ENCODE measurements around the gene TMEM94. TPM values are rescaled to one million over a fixed set of nuclear protein-coding genes. Genes with fewer than 3 reads are reported as not detected.

Gene TMEM94
- total and polyA plus RNA-seq, 2 of the 8 experiments (the other 6 are each of a cell fraction or from before 2014, with no cell fraction given) = 54.8 to 69.9 TPM

- H4K8ac ChIP-seq (ENCODE audit: extremely low read depth, insufficient read depth, low read length) = no peak overlapping the region; the same call in 1 of the 2 replicates
- no peak overlapping the region for H3K18ac ChIP-seq (ENCODE audit: extremely low read depth, low read length)
- no peak for TF ChIP-seq JUND (IDR thresholded peaks at IDR 0.05; ENCODE audit: low read length)
- peak; percentile 49; the same call in 1 of the 2 replicates for TF ChIP-seq MAX (IDR thresholded peaks at IDR 0.05)
- no peak for TF ChIP-seq CEBPB (IDR thresholded peaks at IDR 0.05; ENCODE audit: low read depth, low read length)
- TF ChIP-seq PHF8 (conservative IDR thresholded peaks at IDR 0.05; ENCODE audit: low read depth, low read length) = peak; percentile 14
- TF ChIP-seq KDM4A (IDR thresholded peaks at IDR 0.05; ENCODE audit: low read depth, low read length, severe bottlenecking) = peak; percentile 82
- peak in 1 of 2 experiments; percentile 55; a peak in 1 of 4 replicates for TF ChIP-seq SIN3A (conservative IDR thresholded peaks at IDR 0.05 in 1 of 2, IDR thresholded peaks at IDR 0.05 in 1 of 2; ENCODE audit: low read depth in 1 of 2, low read length in 2 of 2)
- TF ChIP-seq HDAC2 (IDR thresholded peaks at IDR 0.05; ENCODE audit: borderline replicate concordance in 1 of 2, low read depth in 2 of 2, low read length in 2 of 2) = peak in 1 of 2 experiments; percentile 80; a peak in 1 of 4 replicates
- peaks cover 3 to 18% of the 10 kb centered on the region in 2 experiments for H4K20me1 ChIP-seq (replicated peaks in 1 of 2; ENCODE audit: control insufficient read depth in 1 of 2, insufficient read depth in 2 of 2, low read length in 2 of 2)
- H2BK15ac ChIP-seq (ENCODE audit: low read length) = no peak overlapping the region
- no peak overlapping the region for H2BK5ac ChIP-seq (ENCODE audit: low read depth, low read length)
- no peak overlapping the region for H2BK120ac ChIP-seq (replicated peaks; ENCODE audit: low read depth, low read length)
- H3K79me2 ChIP-seq (ENCODE audit: control insufficient read depth in 1 of 2, insufficient read depth in 2 of 2, low read length in 2 of 2) = peaks cover 0 to 7% of the 10 kb centered on the region in 2 experiments; a peak in 1 of 4 replicates
- no peak overlapping the region for H3K4ac ChIP-seq (replicated peaks; ENCODE audit: insufficient read length, low read depth, low read length)
- no peak overlapping the region for H3K14ac ChIP-seq (ENCODE audit: insufficient read length)
- H2BK12ac ChIP-seq (ENCODE audit: low read depth, low read length) = no peak overlapping the region
- DNase-seq (ENCODE audit: low read depth in 1 of 2, low spot score in 2 of 2) (peak in 1 of 2 experiments; percentile 66), FAIRE-seq (no peak)
- H3K27ac ChIP-seq (ENCODE audit: low read depth, low read length) = no peak overlapping the region
- H3K23me2 ChIP-seq (ENCODE audit: low read depth, low read length) = peaks cover 11% of the 10 kb centered on the region; the same call in 1 of the 2 replicates
- CTCF ChIA-PET (ENCODE audit: partially characterized antibody) = interaction anchor here (0.6 to 3.4 kb wide), 14 partner anchors 8 to 1760 kb away, joined by 3 to 16 read pairs (median 4); partner anchors contain the start of gene TSEN54
- H3K4me2 ChIP-seq (ENCODE audit: insufficient read depth in 1 of 2, low read depth in 2 of 2, low read length in 2 of 2) = peak overlapping the region; percentile 75 to 91
- peaks cover 0 to 22% (median 4%) of the 10 kb centered on the region in 4 experiments; a peak in 5 of 8 replicates for H3K36me3 ChIP-seq (ENCODE audit: control insufficient read depth in 2 of 4, insufficient read depth in 4 of 4, low read length in 3 of 4)
- peaks cover 0 to 14% (median 6%) of the 10 kb centered on the region in 4 experiments; a peak in 6 of 7 replicates for H3K4me1 ChIP-seq (replicated peaks in 1 of 4; ENCODE audit: control insufficient read depth in 3 of 4, insufficient read depth in 4 of 4, low read length in 3 of 4)
- peak overlapping the region; percentile 39 for H3K56ac ChIP-seq (replicated peaks; ENCODE audit: insufficient read length, low read depth, low read length)
- peak overlapping the region; percentile 64 for H4K5ac ChIP-seq (ENCODE audit: insufficient read length, low read depth, low read length)
- H2AK5ac ChIP-seq (ENCODE audit: low read depth, low read length) = no peak overlapping the region
- POLR2A ChIA-PET (ENCODE audit: partially characterized antibody) = interaction anchor here (0.8 to 2.9 kb wide), 10 partner anchors 9 to 75 kb away, joined by 3 to 23 read pairs (median 4); partner anchors contain the start of gene TSEN54
- H3K9ac ChIP-seq (replicated peaks in 1 of 4; ENCODE audit: extremely low read depth in 1 of 4, low read depth in 3 of 4, low read length in 3 of 4) = peak overlapping the region in 2 of 4 experiments; percentile 29 to 55; a peak in 3 of 7 replicates
- no peaks in the 10 kb centered on the region for H3K9me3 ChIP-seq (ENCODE audit: insufficient read depth in 2 of 2, low read depth in 1 of 2, low read length in 1 of 2)
- 7% methylated on average over 12 of the region's 60 CpGs; no CpG with 5 or more reads in 1 of the 2 experiments for WGBS, 2 experiments (ENCODE audit: extremely low coverage in 1 of 2, insufficient coverage in 1 of 2, insufficient read length in 1 of 2, insufficient replicate concordance in 2 of 2, low coverage in 1 of 2, low lambda C conversion rate in 2 of 2, missing lambda C conversion rate in 1 of 2)
- peak overlapping the region; percentile 53 to 93 (median 63) for H3K4me3 ChIP-seq (ENCODE audit: extremely low read depth in 1 of 4, insufficient read depth in 2 of 4, low read depth in 3 of 4, low read length in 4 of 4)
- H2AFZ ChIP-seq (ENCODE audit: low read length) = no peak overlapping the region
- H3K23ac ChIP-seq (ENCODE audit: insufficient read length) = no peak overlapping the region
- H3K79me1 ChIP-seq (ENCODE audit: low read depth, low read length) = peaks cover 2% of the 10 kb centered on the region; the same call in 1 of the 2 replicates
- no peak overlapping the region for H2BK20ac ChIP-seq (ENCODE audit: low read length)
- H3K27me3 ChIP-seq (replicated peaks in 1 of 4; ENCODE audit: control insufficient read depth in 3 of 4, extremely low read depth in 1 of 4, insufficient read depth in 3 of 4, low read length in 3 of 4) = no peaks in the 10 kb centered on the region; a peak in 1 of 7 replicates
- H4K91ac ChIP-seq (replicated peaks; ENCODE audit: insufficient read length, low read length) = peak overlapping the region; percentile 52
Observed at GRCh38 chr17:75525806-75526554, 69.5 kb downstream of the TMEM94 start.

Measured in H1 (cell line).